Stomach (tissue), 4 donors: ENCODE measurements around the gene WASF3.

Experiments used
- EP300 ChIP-seq: sonication (generic); formaldehyde crosslinking; IDR thresholded peaks from one replicate; pipeline ENCODE4 v1.6.1; 2017; ENCODE audit warnings: antibody characterized with exemption
- TF ChIP-seq, protein P1 (sequence below), 7 experiments: fragments of 450-650 bp in 4 of 7; fragments of 200-600 bp in 3 of 7; sonication (generic) in 3 of 7; IDR thresholded peaks; one replicate each; pipeline ENCODE4 v1.5.1; 2016 to 2019; ENCODE audit warnings: antibody characterized with exemption in 7 of 7, control low read depth in 2 of 7, mild to moderate bottlenecking in 1 of 7

DNA sequence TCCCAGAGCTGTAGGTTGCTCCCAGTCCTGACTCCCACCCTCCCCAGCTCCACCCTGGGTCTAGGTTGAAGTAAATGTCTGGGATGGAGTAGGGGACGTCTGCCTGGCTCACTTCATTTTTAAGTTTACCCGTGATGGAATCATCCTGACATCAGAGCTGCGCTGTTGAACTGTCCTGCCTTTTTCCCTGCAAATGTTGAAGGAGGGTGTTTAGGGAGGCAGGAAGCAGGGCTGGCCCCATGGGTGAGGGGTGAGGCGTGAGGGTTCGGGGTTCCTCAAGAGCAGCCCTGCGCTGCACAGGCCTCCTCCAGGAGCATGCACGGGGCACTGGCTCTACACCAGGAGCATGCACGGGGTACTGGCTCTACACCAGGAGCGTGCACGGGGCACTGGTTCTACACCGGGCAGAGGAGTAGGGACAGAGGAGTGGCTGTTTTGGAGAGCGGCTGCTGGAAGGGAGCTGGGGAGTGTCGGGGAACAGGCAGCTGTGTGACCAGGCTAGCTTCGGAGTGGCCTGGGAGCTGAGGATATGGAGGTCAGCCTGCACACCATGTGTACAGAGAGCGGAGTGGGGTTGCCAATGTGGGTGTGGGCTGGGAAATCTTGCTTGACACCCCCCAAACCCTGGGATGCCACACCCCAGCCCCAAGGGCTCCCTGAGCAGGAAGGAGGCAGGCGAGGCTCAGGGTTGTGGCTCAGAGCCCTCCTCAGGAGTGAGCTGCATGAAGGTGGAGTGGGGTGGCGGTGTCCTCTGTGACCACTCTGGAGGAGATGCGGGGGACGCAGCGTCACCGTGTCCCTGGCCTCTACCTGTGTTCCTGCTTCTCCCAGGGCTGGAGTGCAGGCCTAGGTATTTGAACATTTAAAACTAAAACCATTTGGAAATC, 139.8 kb downstream of the WASF3 start:
- TF ChIP-seq, protein P1, sequence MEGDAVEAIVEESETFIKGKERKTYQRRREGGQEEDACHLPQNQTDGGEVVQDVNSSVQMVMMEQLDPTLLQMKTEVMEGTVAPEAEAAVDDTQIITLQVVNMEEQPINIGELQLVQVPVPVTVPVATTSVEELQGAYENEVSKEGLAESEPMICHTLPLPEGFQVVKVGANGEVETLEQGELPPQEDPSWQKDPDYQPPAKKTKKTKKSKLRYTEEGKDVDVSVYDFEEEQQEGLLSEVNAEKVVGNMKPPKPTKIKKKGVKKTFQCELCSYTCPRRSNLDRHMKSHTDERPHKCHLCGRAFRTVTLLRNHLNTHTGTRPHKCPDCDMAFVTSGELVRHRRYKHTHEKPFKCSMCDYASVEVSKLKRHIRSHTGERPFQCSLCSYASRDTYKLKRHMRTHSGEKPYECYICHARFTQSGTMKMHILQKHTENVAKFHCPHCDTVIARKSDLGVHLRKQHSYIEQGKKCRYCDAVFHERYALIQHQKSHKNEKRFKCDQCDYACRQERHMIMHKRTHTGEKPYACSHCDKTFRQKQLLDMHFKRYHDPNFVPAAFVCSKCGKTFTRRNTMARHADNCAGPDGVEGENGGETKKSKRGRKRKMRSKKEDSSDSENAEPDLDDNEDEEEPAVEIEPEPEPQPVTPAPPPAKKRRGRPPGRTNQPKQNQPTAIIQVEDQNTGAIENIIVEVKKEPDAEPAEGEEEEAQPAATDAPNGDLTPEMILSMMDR (IDR thresholded peaks at IDR 0.05) = no peak
- no peak for TF ChIP-seq EP300
